HPDE6-E6E7 (cell line): ENCODE data around the gene TEX22.

ENCODE experiments used
- DNase-seq: peaks from one replicate; pipeline ENCODE4 v3.0.0; 2011; ENCODE audit warnings: missing footprints; ENCODE audit errors: extremely low spot score

Gene TEX22

DNA sequence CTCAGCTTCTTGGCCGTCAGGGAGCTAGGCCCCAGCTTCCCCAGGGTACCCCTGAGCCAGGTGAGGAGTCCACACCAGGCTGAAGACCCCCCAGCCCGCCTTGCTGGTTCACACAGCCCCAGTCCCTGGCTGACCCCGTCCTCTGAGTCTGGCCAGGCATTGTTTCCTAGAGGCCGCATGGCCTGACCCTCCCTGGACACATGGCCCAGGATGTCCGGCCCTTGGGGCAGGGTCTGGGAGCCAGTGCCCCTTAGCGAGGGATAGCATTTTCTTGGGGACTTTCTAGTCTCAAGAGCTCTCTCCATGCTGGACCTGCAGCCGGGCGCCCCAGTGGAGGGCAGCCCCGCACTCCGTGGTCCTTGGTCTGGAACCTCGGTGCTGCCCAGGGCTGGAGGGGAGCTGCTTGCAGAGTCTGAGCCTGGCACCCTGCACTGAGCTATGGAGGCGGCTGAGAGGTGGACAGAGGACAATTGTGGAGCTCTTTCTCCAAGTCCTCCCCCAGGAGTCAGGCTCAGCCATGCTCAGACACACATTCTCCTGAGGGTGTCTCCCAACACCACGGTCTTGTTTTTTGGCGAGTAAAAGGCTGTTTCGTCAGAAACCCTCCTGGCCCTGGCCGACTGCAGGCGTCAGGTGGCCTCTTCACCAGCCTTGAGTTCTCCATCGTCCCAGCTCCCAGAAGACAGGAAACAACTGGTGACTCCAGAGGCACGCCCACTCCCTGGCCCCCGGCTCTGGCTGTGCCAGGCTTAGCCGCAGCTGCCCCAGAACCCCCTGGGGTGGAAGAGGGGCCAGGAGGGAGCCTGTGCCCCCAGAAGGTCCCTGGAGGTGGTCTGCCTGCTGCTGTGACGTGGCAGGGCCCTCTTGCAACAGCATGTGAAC is 58.6 kb downstream of the TEX22 start:
- DNase-seq = no peak

DNA sequence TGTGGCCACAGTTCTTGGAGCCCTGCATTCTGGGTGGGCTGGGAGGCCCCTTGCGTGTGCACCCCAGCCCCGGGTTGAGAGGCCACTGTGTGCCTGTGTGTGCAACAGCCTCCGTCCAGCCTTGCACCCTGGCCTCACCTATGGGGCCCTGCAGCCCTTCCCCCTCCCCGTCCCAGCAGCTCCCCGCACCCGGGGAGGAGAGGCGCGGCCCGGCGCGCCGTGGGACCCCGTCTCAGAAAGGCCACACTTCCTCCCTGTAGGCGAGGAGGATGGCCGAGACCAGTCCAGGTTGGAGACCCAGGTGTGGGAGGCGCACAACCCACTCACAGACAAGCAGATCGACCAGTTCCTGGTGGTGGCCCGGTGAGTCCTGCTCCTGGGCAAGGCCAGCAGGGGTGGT is 59.7 kb downstream of the TEX22 start:
- DNase-seq = no peak

- no peak for DNase-seq
These were observed 60.2 kb downstream of the TEX22 start for GRCh38 chr14:105458571-105458970.

- no peak for DNase-seq
These were observed 61.8 kb downstream of the TEX22 start for GRCh38 chr14:105460116-105460515.

- DNase-seq = no peak
These were observed 62.3 kb downstream of the TEX22 start for GRCh38 chr14:105460616-105461015.

DNA sequence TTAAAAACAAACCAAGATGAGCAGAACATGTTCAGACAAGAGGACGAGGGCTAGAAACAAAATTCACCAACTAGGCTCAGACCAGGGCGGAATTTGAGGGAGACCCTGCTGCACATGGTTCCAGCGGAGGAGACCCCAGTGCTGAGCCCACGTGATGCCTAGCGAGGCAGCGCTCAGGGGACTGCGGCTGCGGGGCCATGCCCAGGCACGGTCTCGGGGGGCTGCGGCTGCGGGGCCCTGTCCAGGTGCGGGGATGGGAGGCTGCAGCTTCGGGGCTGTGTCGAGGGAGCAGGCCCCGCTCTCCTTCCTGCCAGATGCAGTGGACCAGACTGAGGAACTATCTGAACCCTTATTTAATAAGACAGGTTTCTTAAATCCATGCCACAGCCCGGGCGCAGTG is 63.6 kb downstream of the TEX22 start:
- no peak for DNase-seq
